GM21723 (cell line): ENCODE data around the gene GNG12.

ENCODE experiments used
- ATAC-seq: cut with Tn5 transposase; IDR thresholded peaks from one replicate; pipeline ENCODE4 v1.9.1; 2021; ENCODE audit warnings: mild to moderate bottlenecking, moderate library complexity; ENCODE audit not compliant: unreplicated experiment

The GNG12 gene

GRCh38 chr1:67686267-67687197 is 146.7 kb downstream of the GNG12 start:
- ATAC-seq = peak; percentile 31

- ATAC-seq = peak; percentile 21
Observed at GRCh38 chr1:67685558-67686266, 147.6 kb downstream of the GNG12 start.

- ATAC-seq = peak; percentile 89
Observed at GRCh38 chr1:67685067-67685557, 148.2 kb downstream of the GNG12 start, which contains the start of gene GADD45A. Gene GADD45A (plus strand): TSS chr1:67685201. CDS start chr1:67685495, 294 bp downstream.

GRCh38 chr1:67684526-67685066 is 148.7 kb downstream of the GNG12 start:
- no peak for ATAC-seq

- no peak for ATAC-seq
Observed at GRCh38 chr1:67683766-67684525, 149.3 kb downstream of the GNG12 start.

- ATAC-seq = no peak
Observed at GRCh38 chr1:67683316-67683715, 150.0 kb downstream of the GNG12 start.

- no peak for ATAC-seq
Observed at GRCh38 chr1:67682659-67683197, 150.5 kb downstream of the GNG12 start.

GRCh38 chr1:67680486-67680885 is 152.8 kb downstream of the GNG12 start:
- ATAC-seq = no peak

GRCh38 chr1:67679691-67680090 is 153.6 kb downstream of the GNG12 start:
- ATAC-seq = no peak

GRCh38 chr1:67677930-67678329 is 155.3 kb downstream of the GNG12 start:
- ATAC-seq = no peak

GRCh38 chr1:67677408-67677807 is 155.9 kb downstream of the GNG12 start:
- ATAC-seq = no peak

- ATAC-seq = no peak
Observed at GRCh38 chr1:67676946-67677345, 156.3 kb downstream of the GNG12 start.

- no peak for ATAC-seq
Observed at GRCh38 chr1:67676287-67676686, 157.0 kb downstream of the GNG12 start.

- ATAC-seq = peak; percentile 68
Observed at GRCh38 chr1:67675800-67676199, 157.5 kb downstream of the GNG12 start.

GRCh38 chr1:67674260-67675011 is 158.8 kb downstream of the GNG12 start:
- no peak for ATAC-seq

- ATAC-seq = no peak
Observed at GRCh38 chr1:67673468-67674201, 159.6 kb downstream of the GNG12 start.

GRCh38 chr1:67672260-67672803 is 160.9 kb downstream of the GNG12 start:
- ATAC-seq = no peak

- ATAC-seq = no peak
Observed at GRCh38 chr1:67668660-67669059, 164.6 kb downstream of the GNG12 start.

GRCh38 chr1:67666636-67667035 is 166.6 kb downstream of the GNG12 start:
- ATAC-seq = no peak
